NCI-H2081 (cell line): ENCODE measurements around the gene WNT2.
"Not testable (repeated sequence)": the region's sequence is repeated elsewhere in the genome, so short reads cannot be mapped to it uniquely, and the experiment has no call there.

Experiments
- DNase-seq, 2 experiments: peaks; one replicate each; lab custom pipeline; 2025; lab: John Stamatoyannopoulos, UW

WNT2 gene

DNA sequence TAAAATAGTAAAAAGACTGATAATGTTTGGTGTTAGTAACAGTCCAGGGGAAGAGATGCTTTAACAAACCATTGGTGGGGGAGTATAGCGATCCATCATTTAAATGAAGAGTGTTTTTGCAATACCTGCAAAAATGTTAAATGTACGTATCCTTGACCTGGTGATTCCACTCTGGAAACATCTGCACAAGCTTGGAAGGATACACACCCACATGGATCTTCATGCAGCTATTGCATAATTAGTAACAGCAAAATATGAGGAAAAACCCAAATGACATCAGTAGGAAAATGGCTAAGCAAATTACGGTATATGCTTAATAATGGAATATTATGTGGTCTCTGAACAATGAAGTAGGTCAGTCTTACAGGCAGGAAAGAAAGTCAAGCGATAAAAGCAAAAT, 20.5 kb downstream of the WNT2 start:
- no peak for DNase-seq

GRCh38 chr7:117300506-117300905, 22.4 kb downstream of the WNT2 start:
- DNase-seq = not testable (repeated sequence)

GRCh38 chr7:117297606-117298005, 25.3 kb downstream of the WNT2 start:
- DNase-seq = no peak

DNA sequence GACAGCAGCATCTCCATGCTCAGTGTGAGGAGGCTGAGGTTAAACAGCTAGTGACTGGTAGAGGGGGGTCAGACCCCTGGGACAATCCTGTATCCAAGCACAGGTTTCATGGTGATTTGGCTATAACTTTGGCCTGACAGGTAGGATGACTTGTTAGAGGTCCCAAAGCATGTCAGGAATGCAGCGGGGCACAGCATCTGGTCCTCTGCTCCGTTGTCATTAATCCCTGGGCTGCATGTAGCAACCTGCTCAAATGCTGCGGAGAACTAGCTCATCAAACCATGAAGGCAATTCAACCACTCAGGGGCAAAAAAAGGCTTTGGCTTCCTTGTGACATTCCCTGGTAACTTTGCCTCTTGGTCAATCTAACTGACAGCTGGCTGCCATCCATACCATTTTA, 26.8 kb downstream of the WNT2 start:
- DNase-seq = no peak

DNA sequence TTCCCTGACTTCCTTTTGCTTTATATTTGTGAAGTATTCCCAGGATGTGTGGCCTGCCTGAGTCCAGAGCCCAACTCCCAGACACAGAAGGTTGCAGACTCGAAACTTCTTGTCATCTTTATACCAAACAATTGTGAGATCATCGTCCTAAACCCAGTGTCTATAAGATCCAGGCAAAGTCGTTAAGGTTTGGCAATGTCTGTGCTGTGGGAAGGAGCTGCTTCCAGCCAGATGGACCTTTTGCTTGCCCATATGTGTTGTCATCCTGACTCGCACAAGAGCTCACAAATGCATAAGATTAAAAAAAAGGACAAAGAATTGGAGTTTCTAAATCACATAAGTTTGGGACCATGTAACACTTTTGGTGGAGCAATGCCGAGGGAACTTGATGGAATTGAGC, 37.0 kb downstream of the WNT2 start:
- no peak for DNase-seq

- no peak for DNase-seq
Measured at GRCh38 chr7:117284692-117285091, 38.2 kb downstream of the WNT2 start.

DNA sequence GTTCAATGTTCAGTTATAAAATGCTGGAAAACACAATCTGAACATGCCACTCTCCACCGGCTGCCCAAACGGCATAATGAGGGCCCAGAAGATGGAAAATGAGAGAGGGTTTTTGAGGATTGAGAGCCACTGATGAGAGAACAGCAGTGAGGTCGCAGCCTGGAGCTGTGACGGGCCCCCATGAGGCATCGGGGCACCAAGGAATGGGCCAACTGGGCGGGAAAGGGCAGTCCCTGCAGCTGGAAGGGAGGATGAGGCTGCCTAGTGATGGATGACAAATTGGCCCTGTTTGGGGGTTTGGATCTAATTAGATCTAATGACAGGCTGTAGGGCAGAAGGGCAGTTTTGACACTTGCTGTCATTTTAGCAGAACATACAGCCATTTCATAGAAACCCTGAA, 39.1 kb downstream of the WNT2 start:
- no peak for DNase-seq

DNA sequence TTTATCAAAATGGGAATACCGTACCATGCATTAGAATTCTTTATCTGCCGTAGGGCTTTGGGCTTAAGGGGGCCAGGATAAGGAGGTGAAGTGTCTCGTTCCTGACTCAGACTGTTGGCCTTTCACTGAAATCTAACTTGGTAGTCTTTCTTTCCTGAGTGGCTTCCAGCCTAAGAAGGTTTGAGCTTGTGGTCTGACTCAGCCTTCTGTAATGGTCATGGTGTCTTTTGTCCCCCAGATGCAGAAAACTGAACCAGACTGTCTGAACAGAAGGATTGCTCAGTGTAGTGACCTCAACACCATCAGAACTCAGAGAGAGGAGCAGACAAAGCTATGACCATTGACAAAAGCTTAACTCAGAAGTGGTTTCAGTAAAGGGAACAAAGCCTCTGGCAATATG, 39.5 kb downstream of the WNT2 start:
- DNase-seq = no peak

DNA sequence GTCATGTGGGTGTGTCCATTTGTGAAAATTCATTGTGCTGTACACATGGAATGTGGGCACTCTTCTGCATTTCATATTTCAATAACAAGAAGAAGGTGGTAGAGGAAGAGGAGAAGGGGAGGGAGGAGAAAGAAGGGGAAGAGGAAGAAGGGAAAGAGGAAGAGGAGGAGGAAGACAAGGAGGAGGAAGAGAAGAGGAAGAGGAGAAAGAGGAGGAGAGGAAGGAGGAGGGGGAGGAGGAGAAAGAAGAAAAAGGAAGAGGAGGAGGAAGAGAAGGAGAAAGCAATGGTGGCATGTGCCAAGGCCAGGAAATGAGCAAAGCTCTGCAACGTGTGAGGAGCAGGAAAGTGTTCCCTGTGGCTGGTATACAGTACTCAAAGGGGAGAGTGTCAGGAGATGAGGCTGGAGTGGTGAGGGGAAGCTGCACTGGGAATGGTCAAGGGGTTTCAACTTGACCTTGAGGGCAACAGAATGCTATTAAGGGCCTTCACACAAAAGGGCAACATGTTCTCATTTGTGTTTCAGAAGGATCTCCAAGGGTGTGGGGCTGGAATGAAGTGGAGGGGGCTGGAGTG, 40.5 kb downstream of the WNT2 start:
- DNase-seq = no peak

- no peak for DNase-seq
Measured at GRCh38 chr7:117281562-117281961, 41.3 kb downstream of the WNT2 start.

- DNase-seq = peak in 1 of 2 experiments; percentile 17
Measured at GRCh38 chr7:117279931-117280557, 42.8 kb downstream of the WNT2 start.

DNA sequence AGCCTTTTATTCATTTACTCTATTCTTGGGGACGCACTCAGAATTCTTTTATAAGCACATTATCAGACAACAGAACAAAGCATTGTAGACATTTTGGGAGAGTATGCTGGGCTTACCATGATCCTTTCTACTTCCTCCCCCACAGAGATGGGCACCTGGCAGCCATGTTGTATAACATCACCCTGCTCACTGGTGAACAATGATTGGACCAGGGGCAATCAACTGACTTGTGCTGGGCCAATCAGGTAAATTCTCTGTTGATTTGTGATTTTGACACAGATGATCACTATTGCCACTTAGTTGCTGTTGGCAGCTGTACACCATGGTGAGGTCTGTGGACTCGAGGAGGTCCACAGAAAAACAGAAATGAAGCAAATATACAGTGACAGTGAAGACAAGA, 43.7 kb downstream of the WNT2 start:
- DNase-seq = no peak

- no peak for DNase-seq
Measured at GRCh38 chr7:117278040-117278439, 44.8 kb downstream of the WNT2 start.

- no peak for DNase-seq
Measured at GRCh38 chr7:117277576-117277975, 45.3 kb downstream of the WNT2 start.

DNA sequence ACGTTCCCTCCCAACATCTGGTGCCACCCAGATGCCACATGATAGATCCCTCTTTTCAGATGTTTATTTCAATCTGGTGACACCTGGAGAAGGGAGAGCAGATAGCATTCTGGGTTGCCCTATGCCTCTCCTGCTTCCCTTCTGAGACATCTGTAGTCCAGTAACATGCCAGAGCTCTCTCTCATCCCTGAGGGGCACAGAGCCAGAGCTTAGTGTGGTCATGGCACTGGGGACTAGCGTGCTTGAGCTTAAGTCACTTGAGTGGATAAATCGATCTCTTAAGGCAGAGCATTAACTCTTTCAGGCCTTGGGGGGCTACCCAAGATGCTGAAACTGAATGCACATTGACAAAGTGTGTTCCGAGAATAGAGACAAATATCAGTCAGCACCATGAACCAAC, 47.9 kb downstream of the WNT2 start:
- no peak for DNase-seq

DNA sequence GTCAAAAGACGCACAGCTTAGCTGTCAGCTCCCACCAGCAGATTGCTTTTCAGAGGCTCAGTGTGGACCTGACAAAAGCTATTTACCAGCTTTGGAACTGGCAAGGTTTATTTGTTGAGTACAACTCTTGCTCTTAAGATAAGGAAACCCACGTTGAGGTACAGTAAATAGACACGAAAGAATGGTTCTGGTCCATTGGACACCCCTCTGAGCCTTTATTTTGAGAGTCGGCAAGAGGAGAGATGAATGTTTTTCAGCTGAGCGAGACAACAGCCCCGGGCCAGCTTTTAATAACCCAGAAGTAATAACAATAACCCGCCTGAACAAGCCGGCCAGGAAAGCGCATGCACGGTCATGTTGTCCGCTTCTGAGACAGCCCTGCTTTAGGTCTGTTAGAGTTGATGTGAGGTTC, 49.0 kb downstream of the WNT2 start:
- peak; percentile 24 to 63 for DNase-seq

DNA sequence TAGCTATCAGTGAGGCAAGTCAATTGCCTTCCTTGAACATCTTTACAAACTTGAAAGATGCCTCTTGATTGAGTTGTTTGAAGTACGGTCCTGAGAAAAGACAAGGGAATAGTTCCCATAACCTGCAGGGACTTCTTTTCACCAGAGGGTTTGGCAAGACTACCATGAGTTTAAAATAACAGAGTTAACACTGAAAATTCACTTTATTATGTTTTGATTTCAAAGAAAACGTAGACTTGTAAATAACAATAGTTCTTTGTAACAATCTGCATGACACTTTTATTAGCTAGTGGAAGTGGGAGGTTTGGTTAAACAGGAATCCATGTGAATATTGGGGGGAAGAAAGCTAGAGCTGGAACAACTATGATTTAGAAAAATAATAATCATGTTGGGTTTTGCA, 49.5 kb downstream of the WNT2 start:
- DNase-seq = no peak

- no peak for DNase-seq
Measured at GRCh38 chr7:117272017-117272759, 50.7 kb downstream of the WNT2 start.

DNA sequence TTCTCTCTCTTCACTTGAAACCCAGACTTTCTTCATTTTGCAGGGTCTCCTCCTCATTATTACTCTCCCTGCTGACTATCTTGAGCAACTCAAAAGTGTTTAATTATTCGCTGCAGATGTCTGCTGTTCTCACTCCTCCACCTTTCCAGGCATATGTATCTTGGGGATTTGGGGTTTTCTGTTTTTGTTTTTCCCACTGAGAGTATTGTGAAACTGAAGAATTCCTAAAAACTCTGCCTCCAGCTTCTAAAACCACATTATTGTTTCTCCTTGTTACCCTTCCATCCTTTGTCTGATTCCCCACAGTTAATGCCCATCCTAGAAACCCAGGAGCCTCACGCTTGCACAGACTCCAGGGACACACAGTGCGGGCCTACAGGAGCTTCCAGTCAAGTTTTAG, 51.3 kb downstream of the WNT2 start:
- no peak for DNase-seq

GRCh38 chr7:117270371-117270770, 52.5 kb downstream of the WNT2 start:
- no peak for DNase-seq

GRCh38 chr7:117269886-117270285, 53.0 kb downstream of the WNT2 start:
- no peak for DNase-seq

DNA sequence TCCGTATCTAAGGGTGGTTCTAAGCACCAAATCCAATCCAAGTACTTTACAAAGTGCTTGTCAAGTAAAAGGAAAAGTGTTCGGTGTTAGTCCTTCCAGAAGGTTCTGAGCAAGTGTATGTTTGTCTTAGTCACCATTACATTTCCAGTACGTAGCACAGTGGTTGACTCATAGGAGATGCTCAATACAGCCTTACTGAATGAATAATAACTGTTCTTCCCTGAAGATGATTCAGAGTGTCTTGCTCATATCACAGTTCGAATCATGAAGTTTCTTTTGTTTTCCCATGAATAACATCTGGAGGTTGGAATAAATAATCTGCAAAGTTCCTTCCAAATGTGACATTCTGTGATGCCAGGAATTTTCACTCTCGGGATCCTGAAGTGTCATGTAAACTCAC, 53.4 kb downstream of the WNT2 start:
- DNase-seq = no peak

DNA sequence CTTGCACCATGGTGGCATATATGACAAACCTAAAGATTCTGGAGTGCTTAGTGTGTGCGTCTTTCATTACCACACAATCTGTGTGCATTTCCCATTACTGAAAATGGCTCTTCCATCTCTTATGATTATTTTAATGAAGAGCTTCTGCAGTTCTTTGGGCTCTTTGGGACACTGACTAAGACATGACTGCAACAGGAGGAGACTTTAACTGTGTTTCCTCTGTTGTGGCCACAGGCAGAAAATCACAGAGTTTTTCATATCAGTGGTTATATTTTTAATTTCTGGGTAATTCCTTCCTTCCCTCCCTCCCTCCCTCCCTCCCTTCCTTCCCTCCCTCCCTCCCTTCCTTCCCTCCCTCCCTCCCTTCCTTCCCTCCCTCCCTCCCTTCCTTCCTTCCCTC, 58.1 kb downstream of the WNT2 start:
- no peak for DNase-seq

GRCh38 chr7:117262546-117262945, 60.3 kb downstream of the WNT2 start:
- no peak for DNase-seq
